ENCODE data around the gene SPTB.

- TF ChIP-seq CTCF (IDR thresholded peaks at IDR 0.05; ENCODE audit: low read length) (no peak), EZH2phosphoT487 (IDR thresholded peaks at IDR 0.05; ENCODE audit: low read length) (no peak), EZH2 (optimal IDR thresholded peaks at IDR 0.05; ENCODE audit: low read depth, low read length) (no peak)
These were observed 58.1 kb downstream of the SPTB start for GRCh38 chr14:64821651-64822050.
